NB4 (cell line): ENCODE measurements around the gene ZNF142.

Experiments
- MAX ChIP-seq: IDR thresholded peaks from 2 replicates; pipeline ENCODE4 v1.6.1; 2011; ENCODE audit warnings: low read depth, low read length
- TF ChIP-seq, protein P1 (sequence below): IDR thresholded peaks from one replicate; pipeline ENCODE4 v1.5.1; 2012; ENCODE audit warnings: low read depth, low read length

GRCh38 chr2:218621007-218621406 is 38.4 kb downstream of the ZNF142 start:
- TF ChIP-seq, protein P1, sequence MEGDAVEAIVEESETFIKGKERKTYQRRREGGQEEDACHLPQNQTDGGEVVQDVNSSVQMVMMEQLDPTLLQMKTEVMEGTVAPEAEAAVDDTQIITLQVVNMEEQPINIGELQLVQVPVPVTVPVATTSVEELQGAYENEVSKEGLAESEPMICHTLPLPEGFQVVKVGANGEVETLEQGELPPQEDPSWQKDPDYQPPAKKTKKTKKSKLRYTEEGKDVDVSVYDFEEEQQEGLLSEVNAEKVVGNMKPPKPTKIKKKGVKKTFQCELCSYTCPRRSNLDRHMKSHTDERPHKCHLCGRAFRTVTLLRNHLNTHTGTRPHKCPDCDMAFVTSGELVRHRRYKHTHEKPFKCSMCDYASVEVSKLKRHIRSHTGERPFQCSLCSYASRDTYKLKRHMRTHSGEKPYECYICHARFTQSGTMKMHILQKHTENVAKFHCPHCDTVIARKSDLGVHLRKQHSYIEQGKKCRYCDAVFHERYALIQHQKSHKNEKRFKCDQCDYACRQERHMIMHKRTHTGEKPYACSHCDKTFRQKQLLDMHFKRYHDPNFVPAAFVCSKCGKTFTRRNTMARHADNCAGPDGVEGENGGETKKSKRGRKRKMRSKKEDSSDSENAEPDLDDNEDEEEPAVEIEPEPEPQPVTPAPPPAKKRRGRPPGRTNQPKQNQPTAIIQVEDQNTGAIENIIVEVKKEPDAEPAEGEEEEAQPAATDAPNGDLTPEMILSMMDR = no peak
- TF ChIP-seq MAX = no peak
